ENCODE measurements around the gene ZFP36. TPM values are rescaled to one million over a fixed set of nuclear protein-coding genes. Genes with fewer than 3 reads are reported as not detected.
A peak's percentile ranks its signal among the peaks of the same experiment; 100 is the strongest.

The ZFP36 gene
- total and polyA plus RNA-seq, 5 donors from 2014 or later: 89.8 to 1,400 (median 116) TPM

- DNase-seq (peak in 2 of 3 donors; percentile 36 to 63), ATAC-seq (ENCODE audit: low read depth in 2 of 2) (no peak)
- H3K27ac Mint-ChIP-seq: peak overlapping the region; percentile 93 to 100 (median 99)
- Histone ChIP-seq H3K36me3 (ENCODE audit: control insufficient read depth, insufficient read depth, low read length) (peaks cover 19% of the 10 kb centered on the region), H3K9me3 (ENCODE audit: control insufficient read depth in 2 of 2, low read length in 2 of 2) (no peaks in the 10 kb centered on the region), H3K4me3 (ENCODE audit: low read depth, low read length) (peak overlapping the region; percentile 89), H3K27me3 (ENCODE audit: control insufficient read depth, insufficient read depth, low read length) (no peaks in the 10 kb centered on the region), H3K27ac (ENCODE audit: insufficient read depth, low read length, poor library complexity, severe bottlenecking) (peak overlapping the region; percentile 100), H3K4me1 (ENCODE audit: control insufficient read depth, insufficient read depth, low read length, poor library complexity, severe bottlenecking) (peaks cover 83% of the 10 kb centered on the region)
- H3K27me3 Mint-ChIP-seq: peaks cover 22% of the 10 kb centered on the region
- peaks cover 8 to 59% (median 36%) of the 10 kb centered on the region in 4 donors for H3K4me1 Mint-ChIP-seq
- peak overlapping the region; percentile 95 to 99 (median 96) for H3K4me3 Mint-ChIP-seq
- peaks cover 0 to 6% (median 0%) of the 10 kb centered on the region in 7 donors for H3K9me3 Mint-ChIP-seq
- H3K36me3 Mint-ChIP-seq: peaks cover 14% of the 10 kb centered on the region
Measured at GRCh38 chr19:39405261-39405957, 1.2 kb upstream of the ZFP36 start.

- H3K27me3 Mint-ChIP-seq: peaks cover 18% of the 10 kb centered on the region
- peaks cover 15% of the 10 kb centered on the region for H3K36me3 Mint-ChIP-seq
- Histone ChIP-seq H3K27me3 (ENCODE audit: control insufficient read depth, insufficient read depth, low read length) (no peaks in the 10 kb centered on the region), H3K27ac (ENCODE audit: insufficient read depth, low read length, poor library complexity, severe bottlenecking) (peak overlapping the region; percentile 100), H3K36me3 (ENCODE audit: control insufficient read depth, insufficient read depth, low read length) (peaks cover 19% of the 10 kb centered on the region), H3K4me3 (ENCODE audit: low read depth, low read length) (peak overlapping the region; percentile 89), H3K9me3 (ENCODE audit: control insufficient read depth in 2 of 2, low read length in 2 of 2) (no peaks in the 10 kb centered on the region), H3K4me1 (ENCODE audit: control insufficient read depth, insufficient read depth, low read length, poor library complexity, severe bottlenecking) (peaks cover 83% of the 10 kb centered on the region)
- peak overlapping the region; percentile 69 to 100 (median 99) for H3K27ac Mint-ChIP-seq
- H3K4me1 Mint-ChIP-seq: peaks cover 8 to 59% (median 39%) of the 10 kb centered on the region in 4 donors
- DNase-seq (peak; percentile 80 to 96 (median 91)), ATAC-seq (ENCODE audit: low read depth in 2 of 2) (peak; percentile 25 to 29)
- H3K9me3 Mint-ChIP-seq: peaks cover 0 to 6% (median 0%) of the 10 kb centered on the region in 7 donors
- H3K4me3 Mint-ChIP-seq: peak overlapping the region; percentile 95 to 99 (median 96)
Measured at GRCh38 chr19:39405958-39406655, 540 bp upstream of the ZFP36 start.

GRCh38 chr19:39407410-39407659 is 688 bp downstream of the ZFP36 start:
- Mint-ChIP-seq H3K4me3 (peak overlapping the region; percentile 95 to 99 (median 98)), H3K36me3 (peaks cover 23% of the 10 kb centered on the region), H3K9me3 (peaks cover 0 to 11% (median 0%) of the 10 kb centered on the region in 7 donors), H3K4me1 (peaks cover 4 to 59% (median 36%) of the 10 kb centered on the region in 4 donors), H3K27ac (peak overlapping the region; percentile 98 to 100 (median 99)), H3K27me3 (peaks cover 25% of the 10 kb centered on the region)
- ATAC-seq (ENCODE audit: low read depth in 2 of 2) (no peak), DNase-seq (no peak)
- peaks cover 77% of the 10 kb centered on the region for H3K4me1 ChIP-seq (ENCODE audit: control insufficient read depth, insufficient read depth, low read length, poor library complexity, severe bottlenecking)
- no peaks in the 10 kb centered on the region for H3K27me3 ChIP-seq (ENCODE audit: control insufficient read depth, insufficient read depth, low read length)
- H3K36me3 ChIP-seq (ENCODE audit: control insufficient read depth, insufficient read depth, low read length): peaks cover 19% of the 10 kb centered on the region
- H3K9me3 ChIP-seq (ENCODE audit: control insufficient read depth in 2 of 2, low read length in 2 of 2): no peaks in the 10 kb centered on the region
- H3K27ac ChIP-seq (ENCODE audit: insufficient read depth, low read length, poor library complexity, severe bottlenecking): peak overlapping the region; percentile 100
- peak overlapping the region; percentile 97 for H3K4me3 ChIP-seq (ENCODE audit: low read depth, low read length)

GRCh38 chr19:39407660-39408391 is 1.2 kb downstream of the ZFP36 start:
- H3K36me3 ChIP-seq (ENCODE audit: control insufficient read depth, insufficient read depth, low read length): peaks cover 19% of the 10 kb centered on the region
- ATAC-seq (ENCODE audit: low read depth in 2 of 2): peak in 1 of 2 donors; percentile 4
- H3K36me3 Mint-ChIP-seq: peaks cover 23% of the 10 kb centered on the region
- peaks cover 0 to 11% (median 0%) of the 10 kb centered on the region in 7 donors for H3K9me3 Mint-ChIP-seq
- peak overlapping the region; percentile 98 to 100 (median 99) for H3K27ac Mint-ChIP-seq
- H3K4me1 ChIP-seq (ENCODE audit: control insufficient read depth, insufficient read depth, low read length, poor library complexity, severe bottlenecking): peaks cover 74% of the 10 kb centered on the region
- H3K9me3 ChIP-seq (ENCODE audit: control insufficient read depth in 2 of 2, low read length in 2 of 2): no peaks in the 10 kb centered on the region
- peaks cover 27% of the 10 kb centered on the region for H3K27me3 Mint-ChIP-seq
- DNase-seq: peak; percentile 62 to 95 (median 86)
- H3K27me3 ChIP-seq (ENCODE audit: control insufficient read depth, insufficient read depth, low read length): no peaks in the 10 kb centered on the region
- peak overlapping the region; percentile 100 for H3K27ac ChIP-seq (ENCODE audit: insufficient read depth, low read length, poor library complexity, severe bottlenecking)
- H3K4me3 ChIP-seq (ENCODE audit: low read depth, low read length): peak overlapping the region; percentile 97
- H3K4me1 Mint-ChIP-seq: peaks cover 4 to 55% (median 36%) of the 10 kb centered on the region in 4 donors
- peak overlapping the region; percentile 95 to 99 (median 98) for H3K4me3 Mint-ChIP-seq

GRCh38 chr19:39408392-39409207 is 2.0 kb downstream of the ZFP36 start:
- Histone ChIP-seq H3K27me3 (ENCODE audit: control insufficient read depth, insufficient read depth, low read length) (no peaks in the 10 kb centered on the region), H3K36me3 (ENCODE audit: control insufficient read depth, insufficient read depth, low read length) (peaks cover 19% of the 10 kb centered on the region), H3K4me3 (ENCODE audit: low read depth, low read length) (peak overlapping the region; percentile 97), H3K4me1 (ENCODE audit: control insufficient read depth, insufficient read depth, low read length, poor library complexity, severe bottlenecking) (peaks cover 73% of the 10 kb centered on the region), H3K9me3 (ENCODE audit: control insufficient read depth in 2 of 2, low read length in 2 of 2) (no peaks in the 10 kb centered on the region), H3K27ac (ENCODE audit: insufficient read depth, low read length, poor library complexity, severe bottlenecking) (peak overlapping the region; percentile 100)
- Mint-ChIP-seq H3K27me3 (peaks cover 27% of the 10 kb centered on the region), H3K4me3 (peak overlapping the region; percentile 95 to 99 (median 98)), H3K4me1 (peaks cover 4 to 55% (median 36%) of the 10 kb centered on the region in 4 donors), H3K27ac (peak overlapping the region; percentile 98 to 100 (median 99)), H3K36me3 (peaks cover 23% of the 10 kb centered on the region), H3K9me3 (peaks cover 0 to 11% (median 0%) of the 10 kb centered on the region in 7 donors)
- ATAC-seq (ENCODE audit: low read depth in 2 of 2): no peak
- DNase-seq: peak in 2 of 3 donors; percentile 46 to 52

- Mint-ChIP-seq H3K4me1 (peaks cover 4 to 56% (median 41%) of the 10 kb centered on the region in 4 donors), H3K36me3 (peaks cover 27% of the 10 kb centered on the region), H3K27me3 (peaks cover 27% of the 10 kb centered on the region), H3K4me3 (peak overlapping the region; percentile 95 to 99 (median 98)), H3K9me3 (peaks cover 0 to 11% (median 0%) of the 10 kb centered on the region in 7 donors), H3K27ac (peak overlapping the region; percentile 99 to 100 (median 100))
- Histone ChIP-seq H3K27ac (ENCODE audit: insufficient read depth, low read length, poor library complexity, severe bottlenecking) (peak overlapping the region; percentile 100), H3K36me3 (ENCODE audit: control insufficient read depth, insufficient read depth, low read length) (peaks cover 19% of the 10 kb centered on the region), H3K27me3 (ENCODE audit: control insufficient read depth, insufficient read depth, low read length) (no peaks in the 10 kb centered on the region), H3K4me1 (ENCODE audit: control insufficient read depth, insufficient read depth, low read length, poor library complexity, severe bottlenecking) (peaks cover 71% of the 10 kb centered on the region), H3K9me3 (ENCODE audit: control insufficient read depth in 2 of 2, low read length in 2 of 2) (no peaks in the 10 kb centered on the region), H3K4me3 (ENCODE audit: low read depth, low read length) (peak overlapping the region; percentile 97)
- DNase-seq (peak; percentile 85 to 91 (median 86)), ATAC-seq (ENCODE audit: low read depth in 2 of 2) (no peak)
Measured at GRCh38 chr19:39409208-39410016, 2.8 kb downstream of the ZFP36 start.
